Pancreas (tissue), 10 donors: ENCODE measurements around the gene RBMS1. TPM values are rescaled to one million over a fixed set of nuclear protein-coding genes. Genes with fewer than 3 reads are reported as not detected.

Experiments
- ATAC-seq, 4 donors: fragments of 200-7000 bp; cut with Tn5 transposase; one replicate each; pipeline versions ENCODE4 v1.8.0 to v1.9.1; 2020; ENCODE audit warnings: mild to moderate bottlenecking in 4 of 4, moderate library complexity in 4 of 4
- DNase-seq, 6 donors: peaks; one replicate each; pipeline ENCODE4 v3.0.0-alpha.2; 2020
- FAIRE-seq: peaks from 2 replicates; lab custom pipeline; 2012; peaks lifted over from hg19 to GRCh38; lab: Jason Lieb, UNC
- H3K27ac ChIP-seq, 4 donors: fragments of 200-600 bp; sonication (generic); 1 replicate in 3 of 4; 2 replicates in 1 of 4; pipeline versions ENCODE4 v1.5.0 to v1.8.0; 2020
- H3K27me3 ChIP-seq, 4 donors: fragments of 200-600 bp; one replicate each; pipeline ENCODE4 v1.8.0; 2021
- H3K36me3 ChIP-seq, 3 donors: fragments of 200-600 bp; sonication (generic) in 1 of 3; one replicate each; pipeline versions ENCODE4 v1.5.0 to v1.8.0; 2020 to 2021
- H3K4me1 ChIP-seq, 3 donors: fragments of 200-600 bp; one replicate each; pipeline ENCODE4 v1.8.0; 2021
- H3K4me3 ChIP-seq, 4 donors: fragments of 200-600 bp; sonication (generic) in 2 of 4; one replicate each; pipeline versions ENCODE4 v1.5.0 to v1.8.0; 2020 to 2021
- H3K9me3 ChIP-seq, 4 donors: fragments of 200-600 bp; one replicate each; pipeline ENCODE4 v1.8.0; 2021
- WGBS, 2 donors: extraction: QIAGEN DNeasy Blood & Tissue Kit; methylation state at CpG; one replicate each; pipeline ENCODE4 v1.1.7; 2013; 5-methylcytosine and 5-hydroxymethylcytosine counted together
- intact Hi-C, 3 donors: fragments of 100-400 bp; cut with DNase I; formaldehyde crosslinking; loops; one replicate each; pipeline versions ENCODE4 v1.11.1 to v1.14.2; 2022
- polyA plus RNA-seq, 2 donors: library from polyadenylated mRNA; stranded (reverse); fragments of 200-250 nt; gene quantifications; one replicate each; pipeline ENCODE4 v1.2.3, GENCODE V29; 2013
- total RNA-seq, 6 donors: library from RNA; stranded (reverse); fragmentation: NEBNext Ultra II Directional in 4 of 6; extraction: Animal tissue kit (Norgen Biotek cat#: 25700) in 4 of 6; gene quantifications; one replicate each; pipeline versions ENCODE4 v1.2.1 to v1.2.4, GENCODE V29; 2021 to 2023
- TF ChIP-seq, protein P1 (sequence below), 4 donors: fragments of 200-600 bp; sonication (generic) in 3 of 4; IDR thresholded peaks; one replicate each; pipeline versions ENCODE4 v1.5.0 to v1.8.0; 2021; ENCODE audit warnings: antibody characterized with exemption in 4 of 4
- donor health status: healthy with polysubstance abuse.
- donor health status: DM: no; HTN: no; CAD: no; lungs with moderate emphysema.
- donor health status: DM: no; HTN: no; CAD: no.
- donor health status: control.
- donor health status: control.
- donor health status: Bipolar disorder and iron deficiency.
- donor health status: DM: yes; HTN: yes; CAD: no.
- donor health status: DM: no; HTN: no; CAD: no.
- donor health status: DM: no; HTN: no; CAD: no.
- donor health status: DM: yes; HTN: yes; CAD: no.

The RBMS1 gene
- total and polyA plus RNA-seq, 8 donors = 6.3 to 26.1 (median 8.7) TPM

- DNase-seq = no peak
- Histone ChIP-seq H3K27me3 (no peaks in the 10 kb centered on the region), H3K9me3 (no peaks in the 10 kb centered on the region), H3K4me3 (no peak overlapping the region), H3K4me1 (no peaks in the 10 kb centered on the region), H3K36me3 (no peaks in the 10 kb centered on the region), H3K27ac (no peak overlapping the region)
- 81 to 88% methylated on average over 4 of the region's 4 CpGs for WGBS, 2 donors
- intact Hi-C loops = no loop called here
- TF ChIP-seq, protein P1, sequence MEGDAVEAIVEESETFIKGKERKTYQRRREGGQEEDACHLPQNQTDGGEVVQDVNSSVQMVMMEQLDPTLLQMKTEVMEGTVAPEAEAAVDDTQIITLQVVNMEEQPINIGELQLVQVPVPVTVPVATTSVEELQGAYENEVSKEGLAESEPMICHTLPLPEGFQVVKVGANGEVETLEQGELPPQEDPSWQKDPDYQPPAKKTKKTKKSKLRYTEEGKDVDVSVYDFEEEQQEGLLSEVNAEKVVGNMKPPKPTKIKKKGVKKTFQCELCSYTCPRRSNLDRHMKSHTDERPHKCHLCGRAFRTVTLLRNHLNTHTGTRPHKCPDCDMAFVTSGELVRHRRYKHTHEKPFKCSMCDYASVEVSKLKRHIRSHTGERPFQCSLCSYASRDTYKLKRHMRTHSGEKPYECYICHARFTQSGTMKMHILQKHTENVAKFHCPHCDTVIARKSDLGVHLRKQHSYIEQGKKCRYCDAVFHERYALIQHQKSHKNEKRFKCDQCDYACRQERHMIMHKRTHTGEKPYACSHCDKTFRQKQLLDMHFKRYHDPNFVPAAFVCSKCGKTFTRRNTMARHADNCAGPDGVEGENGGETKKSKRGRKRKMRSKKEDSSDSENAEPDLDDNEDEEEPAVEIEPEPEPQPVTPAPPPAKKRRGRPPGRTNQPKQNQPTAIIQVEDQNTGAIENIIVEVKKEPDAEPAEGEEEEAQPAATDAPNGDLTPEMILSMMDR (IDR thresholded peaks at IDR 0.05) = no peak
- FAIRE-seq = no peak
- no peak for ATAC-seq
Observed at GRCh38 chr2:160336635-160337034, 157.0 kb downstream of the RBMS1 start.

DNA sequence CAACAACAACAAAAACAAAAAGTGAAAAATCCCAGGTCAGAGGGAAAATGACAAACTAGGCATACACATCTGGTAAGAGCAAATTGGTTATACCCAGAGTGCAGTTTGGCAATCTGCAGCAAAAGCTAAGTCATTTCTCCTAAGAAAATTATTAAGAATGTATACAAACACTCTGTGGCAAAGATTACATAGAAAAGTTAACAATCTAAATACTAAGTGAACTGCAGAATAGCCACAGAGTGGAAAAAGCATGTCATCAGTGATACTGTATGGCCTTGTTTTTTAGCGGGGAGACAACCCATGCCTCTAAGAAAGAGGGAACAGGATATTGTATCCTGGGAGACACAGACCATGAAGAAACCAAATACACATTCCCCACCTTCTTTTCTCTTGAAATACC lies 157.5 kb downstream of the RBMS1 start:
- FAIRE-seq = no peak
- intact Hi-C loops = no loop called here
- no peak for DNase-seq
- Histone ChIP-seq H3K9me3 (no peaks in the 10 kb centered on the region), H3K27me3 (no peaks in the 10 kb centered on the region), H3K27ac (no peak overlapping the region), H3K4me1 (no peaks in the 10 kb centered on the region), H3K36me3 (no peaks in the 10 kb centered on the region), H3K4me3 (no peak overlapping the region)
- WGBS, 2 donors = 65 to 83% methylated on average over 1 of the region's 1 CpG
- no peak for ATAC-seq
- TF ChIP-seq, protein P1 (IDR thresholded peaks at IDR 0.05) = no peak

DNA sequence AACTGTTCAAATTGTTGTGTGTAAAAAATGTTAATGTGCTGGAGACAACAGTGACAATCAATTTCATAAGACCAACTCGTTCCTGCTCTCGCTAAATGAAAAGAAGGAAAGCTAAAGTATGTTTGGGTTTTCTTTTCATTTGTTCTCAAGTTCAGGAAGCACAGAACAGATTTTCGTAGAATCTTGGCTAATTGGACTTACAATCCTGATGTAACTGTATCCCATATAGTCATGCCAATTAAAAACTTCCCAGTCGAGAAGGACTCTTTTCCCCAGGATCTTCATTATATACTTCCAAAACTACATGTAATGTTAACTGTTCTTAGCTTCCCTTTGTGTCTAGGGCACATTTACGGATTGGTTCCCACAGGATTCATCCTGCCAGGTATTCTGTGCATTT lies 158.2 kb downstream of the RBMS1 start:
- Histone ChIP-seq H3K4me1 (no peaks in the 10 kb centered on the region), H3K27ac (no peak overlapping the region), H3K27me3 (no peaks in the 10 kb centered on the region), H3K9me3 (no peaks in the 10 kb centered on the region), H3K4me3 (no peak overlapping the region), H3K36me3 (no peaks in the 10 kb centered on the region)
- DNase-seq (no peak), FAIRE-seq (no peak), ATAC-seq (no peak)
- 80 to 89% methylated on average over 5 of the region's 5 CpGs for WGBS, 2 donors
- TF ChIP-seq, protein P1 (IDR thresholded peaks at IDR 0.05) = no peak
- intact Hi-C loops = no loop called here

DNA sequence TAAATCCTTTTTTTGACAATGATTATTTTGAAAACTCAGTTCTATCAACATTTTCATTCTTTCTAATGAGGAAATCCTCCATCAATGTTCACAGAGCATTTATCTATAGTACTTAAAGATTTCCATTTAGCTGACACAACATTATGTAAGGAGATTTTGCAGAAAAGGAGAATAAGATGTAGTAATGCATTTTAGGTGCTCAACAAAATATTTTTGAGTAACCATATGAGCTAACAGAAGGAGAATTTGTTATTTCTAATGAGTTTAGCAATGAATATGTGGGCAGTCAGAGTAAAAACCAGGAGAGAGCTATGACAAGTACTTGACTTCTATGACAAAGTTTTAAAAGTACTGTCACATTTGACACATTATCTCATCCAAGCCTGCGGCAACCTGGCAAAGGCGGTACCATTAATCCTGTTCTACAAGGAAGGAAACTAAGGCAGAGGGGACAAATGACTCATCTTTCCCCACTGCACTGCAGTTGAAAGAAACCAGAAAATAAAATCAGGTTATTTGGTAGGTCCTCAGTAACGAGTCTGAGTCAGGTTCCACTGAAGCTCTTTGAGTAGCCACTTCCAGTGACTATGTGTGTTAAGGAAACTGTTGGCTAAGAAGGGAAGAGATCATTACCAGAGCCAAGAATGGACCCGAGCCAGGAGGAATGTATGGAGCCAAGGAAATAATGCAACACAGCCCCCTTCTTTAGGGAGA lies 159.4 kb downstream of the RBMS1 start:
- ATAC-seq = no peak
- no peak for FAIRE-seq
- intact Hi-C loops = no loop called here
- WGBS, 2 donors = 82 to 90% methylated on average over 4 of the region's 4 CpGs
- TF ChIP-seq, protein P1 (IDR thresholded peaks at IDR 0.05) = no peak
- Histone ChIP-seq H3K36me3 (no peaks in the 10 kb centered on the region), H3K9me3 (no peaks in the 10 kb centered on the region), H3K4me1 (peaks cover 0 to 5% (median 0%) of the 10 kb centered on the region in 3 donors), H3K27me3 (no peaks in the 10 kb centered on the region), H3K4me3 (no peak overlapping the region), H3K27ac (no peak overlapping the region)
- no peak for DNase-seq

DNA sequence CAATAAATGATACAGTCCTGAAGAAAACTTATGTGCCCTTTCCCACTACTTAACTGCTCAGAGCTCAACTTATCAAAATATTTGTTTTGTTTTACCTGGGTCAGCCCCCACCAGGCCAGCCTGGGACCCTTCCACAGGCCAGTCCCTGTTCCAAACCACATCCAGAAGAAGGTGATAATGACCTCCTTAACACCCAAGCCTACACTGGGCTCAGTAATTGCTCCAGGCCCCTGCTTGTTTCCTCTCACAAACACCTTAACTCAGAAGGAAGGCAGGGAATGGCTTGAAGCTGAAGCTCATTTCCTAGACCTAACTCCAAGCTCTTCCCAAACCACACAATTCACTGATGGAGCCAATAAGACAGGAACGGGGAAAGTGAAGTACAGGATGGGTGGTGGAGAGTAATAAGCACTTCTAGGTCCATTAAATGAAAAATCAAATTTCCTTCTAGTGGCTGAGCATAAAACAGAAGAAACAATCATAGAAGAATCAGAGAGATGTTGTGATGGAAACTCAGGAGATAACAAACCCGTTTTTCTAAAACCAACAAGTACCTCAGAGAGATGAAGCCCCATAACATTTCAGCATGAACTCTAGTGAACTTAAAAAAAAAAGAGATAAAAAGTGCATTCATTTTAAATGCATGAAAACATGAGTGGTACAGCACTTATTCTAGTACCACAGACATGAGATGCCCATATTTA lies 160.1 kb downstream of the RBMS1 start:
- DNase-seq (no peak), FAIRE-seq (no peak), ATAC-seq (no peak)
- Histone ChIP-seq H3K4me1 (peaks cover 0 to 8% (median 6%) of the 10 kb centered on the region in 3 donors), H3K27ac (no peak overlapping the region), H3K4me3 (no peak overlapping the region), H3K27me3 (no peaks in the 10 kb centered on the region), H3K9me3 (no peaks in the 10 kb centered on the region), H3K36me3 (no peaks in the 10 kb centered on the region)
- intact Hi-C loops = no loop called here
- WGBS, 2 donors = 66 to 73% methylated on average over 2 of the region's 2 CpGs
- TF ChIP-seq, protein P1 (IDR thresholded peaks at IDR 0.05) = no peak
